ENCODE data around the gene EPB42. TPM values are rescaled to one million over a fixed set of nuclear protein-coding genes. Genes with fewer than 3 reads are reported as not detected.
A peak's percentile ranks its signal among the peaks of the same experiment; 100 is the strongest.
"Not testable (repeated sequence)": the region's sequence is repeated elsewhere in the genome, so short reads cannot be mapped to it uniquely, and the experiment has no call there.

The EPB42 gene
- total and polyA plus RNA-seq, 11 donors: 0.08 to 1.7 (median 0.33) TPM; not detected in 7

- 76 to 84% (median 82%) methylated on average over 3 of the region's 3 CpGs for WGBS, 4 donors
- Histone ChIP-seq H3K27me3 (no peaks in the 10 kb centered on the region), H3K27ac (no peak overlapping the region), H3K4me1 (peaks cover 0 to 30% (median 22%) of the 10 kb centered on the region in 12 donors), H3K36me3 (peaks cover 0 to 55% (median 22%) of the 10 kb centered on the region in 9 donors), H3K9me3 (no peaks in the 10 kb centered on the region), H3K4me3 (no peak overlapping the region)
- DNase-seq: no peak
- intact Hi-C loops (cut with DNase I): no loop called here
- TF ChIP-seq CTCF (IDR thresholded peaks at IDR 0.05) (no peak), POLR2A (IDR thresholded peaks at IDR 0.05) (no peak)
- no peak for ATAC-seq
Measured at GRCh38 chr15:43183270-43183669, 37.5 kb downstream of the EPB42 start.

- peaks cover 0 to 83% (median 60%) of the 10 kb centered on the region in 9 donors for H3K36me3 ChIP-seq
- H3K27me3 ChIP-seq; DNase-seq; H3K4me1 ChIP-seq; H3K9me3 ChIP-seq; ATAC-seq; H3K4me3 ChIP-seq; H3K27ac ChIP-seq; intact Hi-C loops (cut with DNase I): not testable (repeated sequence)
- 95 to 98% (median 97%) methylated on average over 2 of the region's 2 CpGs for WGBS, 4 donors
Measured at GRCh38 chr15:43177147-43177546, 43.7 kb downstream of the EPB42 start.

GRCh38 chr15:43175656-43176309 is 45.0 kb downstream of the EPB42 start:
- H3K27ac ChIP-seq; H3K27me3 ChIP-seq; ATAC-seq; H3K4me3 ChIP-seq; H3K4me1 ChIP-seq; intact Hi-C loops (cut with DNase I); DNase-seq: not testable (repeated sequence)
- 96 to 98% (median 97%) methylated on average over 22 to 25 of the region's 25 CpGs for WGBS, 4 donors
- H3K9me3 ChIP-seq: peaks cover 0 to 11% (median 0%) of the 10 kb centered on the region in 12 donors
- H3K36me3 ChIP-seq: peaks cover 0 to 85% (median 61%) of the 10 kb centered on the region in 9 donors

- no peak for TF ChIP-seq POLR2A (IDR thresholded peaks at IDR 0.05)
- no peak for TF ChIP-seq CTCF (IDR thresholded peaks at IDR 0.05)
- Histone ChIP-seq H3K4me1 (peaks cover 0 to 15% (median 0%) of the 10 kb centered on the region in 12 donors), H3K36me3 (peaks cover 0 to 81% (median 65%) of the 10 kb centered on the region in 9 donors), H3K27me3 (no peaks in the 10 kb centered on the region), H3K27ac (no peak overlapping the region), H3K9me3 (peaks cover 0 to 11% (median 0%) of the 10 kb centered on the region in 12 donors), H3K4me3 (no peak overlapping the region)
- 72 to 82% (median 77%) methylated on average over 4 of the region's 4 CpGs for WGBS, 4 donors
- no peak for DNase-seq
- intact Hi-C loops (cut with DNase I): loop anchor here in 1 of 10 donors (10.0 kb wide), 1 partner anchor 55 kb away; the partner anchor contains the start of gene EPB42
- ATAC-seq: no peak
Measured at GRCh38 chr15:43169888-43170287, 50.9 kb downstream of the EPB42 start.

- peak overlapping the region in 10 of 12 donors; percentile 35 to 78 (median 56) for H3K27ac ChIP-seq
- no peak for TF ChIP-seq POLR2A (IDR thresholded peaks at IDR 0.05)
- TF ChIP-seq CTCF (IDR thresholded peaks at IDR 0.05): no peak
- no peak overlapping the region for H3K4me3 ChIP-seq
- no peaks in the 10 kb centered on the region for H3K27me3 ChIP-seq
- H3K4me1 ChIP-seq: peaks cover 0 to 15% (median 0%) of the 10 kb centered on the region in 12 donors
- H3K36me3 ChIP-seq: peaks cover 0 to 79% (median 64%) of the 10 kb centered on the region in 9 donors
- WGBS, 4 donors: 22 to 57% (median 42%) methylated on average over 2 of the region's 2 CpGs
- ATAC-seq: peak; percentile 87 to 96 (median 92)
- DNase-seq: peak in 4 of 5 donors; percentile 29 to 36 (median 32)
- intact Hi-C loops (cut with DNase I): loop anchor here in 1 of 10 donors (10.0 kb wide), 1 partner anchor 56 kb away; the partner anchor contains the start of gene EPB42
- H3K9me3 ChIP-seq: peaks cover 0 to 11% (median 0%) of the 10 kb centered on the region in 12 donors
Measured at GRCh38 chr15:43168192-43169107, 52.4 kb downstream of the EPB42 start.

- not testable (repeated sequence) for H3K9me3 ChIP-seq, ATAC-seq, H3K27ac ChIP-seq, H3K4me3 ChIP-seq, H3K27me3 ChIP-seq, DNase-seq
- H3K4me1 ChIP-seq: peaks cover 0 to 15% (median 0%) of the 10 kb centered on the region in 12 donors
- 94 to 98% (median 97%) methylated on average over 22 to 26 of the region's 28 CpGs; no CpG with 5 or more reads in 1 of the 4 donors for WGBS, 4 donors
- intact Hi-C loops (cut with DNase I): loop anchor here in 1 of 10 donors (10.0 kb wide), 1 partner anchor 58 kb away; the partner anchor contains the start of gene EPB42
- H3K36me3 ChIP-seq: peaks cover 0 to 79% (median 59%) of the 10 kb centered on the region in 9 donors
Measured at GRCh38 chr15:43167261-43167660, 53.6 kb downstream of the EPB42 start.

Data from heart left ventricle (tissue), 16 donors.